IMR-90 (cell line): ENCODE measurements around the gene FKRP. TPM values are rescaled to one million over a fixed set of nuclear protein-coding genes. Genes with fewer than 3 reads are reported as not detected.
A peak's percentile ranks its signal among the peaks of the same experiment; 100 is the strongest.

Source experiments
- ATAC-seq: fragments of 200-7000 bp; cut with Tn5 transposase; 2 replicates; pipeline ENCODE4 v1.9.1; 2020; ENCODE audit warnings: low read depth, mild to moderate bottlenecking, moderate library complexity
- BruUV-seq: library from RNA; stranded (reverse); fragments of 400-500 nt; replicated peaks from 2 replicates; lab custom pipeline; 2021; lab: Mats Ljungman, UMichigan
- CTCF ChIA-PET: fragments of 300-600 bp; formaldehyde crosslinking; extraction: SDS; loops from one replicate; lab custom pipeline; 2021; ENCODE audit warnings: antibody characterized with exemption; lab: Yijun Ruan, JAX
- POLR2A ChIA-PET: fragments of 300-600 bp; sonication (Branson Sonifier 250); formaldehyde crosslinking; loops from one replicate; lab custom pipeline; 2022; ENCODE audit warnings: antibody characterized with exemption; ENCODE audit not compliant: unreplicated experiment; lab: Charles Lee
- DNase-seq: peaks from one replicate; pipeline ENCODE4 v3.0.0; 2013
- H2AFZ ChIP-seq: replicated peaks from 2 replicates; pipeline ENCODE3; 2013; ENCODE audit warnings: low read length, mild to moderate bottlenecking; ENCODE audit not compliant: poor library complexity
- H2AK5ac ChIP-seq: 2 replicates; pipeline ENCODE4 v1.6.1; 2013; ENCODE audit warnings: low read depth, low read length, inconsistent platforms
- H2AK9ac ChIP-seq: replicated peaks from 2 replicates; pipeline ENCODE3; 2013; ENCODE audit warnings: mild to moderate bottlenecking, low read depth, low read length, moderate library complexity; ENCODE audit not compliant: poor library complexity
- H2BK120ac ChIP-seq: 2 replicates; pipeline ENCODE4 v1.6.1; 2013; ENCODE audit warnings: low read depth, low read length, inconsistent platforms
- H2BK15ac ChIP-seq: 3 replicates; pipeline ENCODE4 v1.6.1; 2013; ENCODE audit warnings: low read depth, low read length, inconsistent platforms
- H2BK20ac ChIP-seq: 2 replicates; pipeline ENCODE4 v1.6.1; 2013; ENCODE audit warnings: low read depth, mild to moderate bottlenecking, inconsistent platforms, low read length, moderate library complexity
- H2BK5ac ChIP-seq: 2 replicates; pipeline ENCODE4 v1.6.1; 2013; ENCODE audit warnings: mild to moderate bottlenecking, low read depth, low read length, inconsistent platforms; ENCODE audit not compliant: poor library complexity, severe bottlenecking
- H3K14ac ChIP-seq: replicated peaks from 2 replicates; pipeline ENCODE4 v1.6.1; 2013; ENCODE audit warnings: low read depth, low read length, inconsistent platforms
- H3K18ac ChIP-seq: 2 replicates; pipeline ENCODE4 v1.6.1; 2013; ENCODE audit warnings: low read depth, low read length, control low read depth
- H3K23ac ChIP-seq: 2 replicates; pipeline ENCODE4 v1.6.1; 2013; ENCODE audit warnings: low read depth, low read length, inconsistent platforms
- H3K27ac ChIP-seq: 2 replicates; pipeline ENCODE4 v1.5.1; 2013; ENCODE audit warnings: mild to moderate bottlenecking, control low read depth, low read length; ENCODE audit not compliant: insufficient read depth
- H3K27me3 ChIP-seq: 2 replicates; pipeline ENCODE4 v1.6.1; 2013; ENCODE audit warnings: low read length; ENCODE audit not compliant: control insufficient read depth, insufficient read depth
- H3K36me3 ChIP-seq: 2 replicates; pipeline ENCODE4 v1.6.1; 2013; ENCODE audit warnings: low read length, mixed read lengths; ENCODE audit not compliant: control insufficient read depth, insufficient read depth
- H3K4ac ChIP-seq: 2 replicates; pipeline ENCODE4 v1.6.1; 2013; ENCODE audit warnings: low read depth, low read length, inconsistent platforms
- H3K4me1 ChIP-seq: 2 replicates; pipeline ENCODE4 v1.6.1; 2013; ENCODE audit warnings: low read length, mixed read lengths; ENCODE audit not compliant: control insufficient read depth, insufficient read depth
- H3K4me2 ChIP-seq: 2 replicates; pipeline ENCODE4 v1.6.1; 2013; ENCODE audit warnings: low read depth, mild to moderate bottlenecking, control low read depth, low read length, moderate library complexity
- H3K4me3 ChIP-seq: 2 replicates; pipeline ENCODE4 v1.5.1; 2013; ENCODE audit warnings: low read depth, mild to moderate bottlenecking, control low read depth, low read length, moderate library complexity; ENCODE audit not compliant: insufficient read depth
- H3K56ac ChIP-seq: 2 replicates; pipeline ENCODE4 v1.6.1; 2013; ENCODE audit warnings: low read length, inconsistent platforms; ENCODE audit not compliant: insufficient read depth; ENCODE audit errors: extremely low read depth
- H3K79me1 ChIP-seq, 2 experiments: 2 replicates each; pipeline ENCODE4 v1.6.1; 2013; ENCODE audit warnings: low read length in 2 of 2, inconsistent platforms in 1 of 2, low read depth in 1 of 2
- H3K9ac ChIP-seq: 2 replicates; pipeline ENCODE4 v1.6.1; 2013; ENCODE audit warnings: low read depth, low read length, control low read depth
- H3K9me1 ChIP-seq: 2 replicates; pipeline ENCODE4 v1.6.1; 2013; ENCODE audit warnings: low read length, inconsistent platforms; ENCODE audit not compliant: insufficient read depth
- H3K9me3 ChIP-seq: 2 replicates; pipeline ENCODE4 v1.6.1; 2013; ENCODE audit warnings: low read length; ENCODE audit not compliant: control insufficient read depth, insufficient read depth
- H4K20me1 ChIP-seq: 2 replicates; pipeline ENCODE4 v1.6.1; 2013; ENCODE audit warnings: low read length, inconsistent platforms; ENCODE audit not compliant: insufficient read depth
- H4K5ac ChIP-seq: 2 replicates; pipeline ENCODE4 v1.6.1; 2013; ENCODE audit warnings: mild to moderate bottlenecking, low read depth, low read length, control low read depth
- H4K8ac ChIP-seq, 2 experiments: 2 replicates each; pipeline ENCODE4 v1.6.1; 2013; ENCODE audit warnings: low read depth in 2 of 2, low read length in 2 of 2, control low read depth in 1 of 2, inconsistent platforms in 1 of 2
- H4K91ac ChIP-seq: 2 replicates; pipeline ENCODE4 v1.6.1; 2013; ENCODE audit warnings: low read depth, low read length, inconsistent platforms; ENCODE audit not compliant: insufficient read depth
- BHLHE40 ChIP-seq: fragments of 150-350 bp; IDR thresholded peaks from 2 replicates; pipeline ENCODE4 v1.6.1; 2016; ENCODE audit warnings: mild to moderate bottlenecking, low read depth, low read length
- CEBPB ChIP-seq: IDR thresholded peaks from 2 replicates; pipeline ENCODE4 v1.6.1; 2012; ENCODE audit warnings: low read depth, low read length, improper control_type of control experiment
- CHD1 ChIP-seq: IDR thresholded peaks from 2 replicates; pipeline ENCODE4 v1.6.1; 2012; ENCODE audit warnings: low read depth, low read length, improper control_type of control experiment
- FOS ChIP-seq: fragments of 150-350 bp; IDR thresholded peaks from 2 replicates; pipeline ENCODE4 v1.6.1; 2016; ENCODE audit warnings: low read depth, low read length
- MAFK ChIP-seq: IDR thresholded peaks from 2 replicates; pipeline ENCODE4 v1.6.1; 2012; ENCODE audit warnings: low read depth, low read length, improper control_type of control experiment
- MAZ ChIP-seq: IDR thresholded peaks from 2 replicates; pipeline ENCODE4 v1.6.1; 2012; ENCODE audit warnings: low read depth, mild to moderate bottlenecking, low read length, improper control_type of control experiment, moderate library complexity, borderline replicate concordance
- MXI1 ChIP-seq: IDR thresholded peaks from 2 replicates; pipeline ENCODE4 v1.6.1; 2012; ENCODE audit warnings: low read depth, mild to moderate bottlenecking, low read length, moderate library complexity, borderline replicate concordance
- NFE2L2 ChIP-seq: fragments of 150-350 bp; IDR thresholded peaks from 2 replicates; pipeline ENCODE4 v1.6.1; 2016; ENCODE audit warnings: low read depth, mild to moderate bottlenecking, low read length
- POLR2A ChIP-seq: IDR thresholded peaks from 2 replicates; pipeline ENCODE4 v1.6.1; 2012; ENCODE audit warnings: mild to moderate bottlenecking, low read depth, low read length
- RAD21 ChIP-seq: IDR thresholded peaks from 2 replicates; pipeline ENCODE4 v1.6.1; 2012; ENCODE audit warnings: low read length, improper control_type of control experiment
- RCOR1 ChIP-seq: IDR thresholded peaks from 2 replicates; pipeline ENCODE4 v1.6.1; 2012; ENCODE audit warnings: mild to moderate bottlenecking, low read length, improper control_type of control experiment; ENCODE audit not compliant: insufficient replicate concordance
- RFX5 ChIP-seq: IDR thresholded peaks from 2 replicates; pipeline ENCODE4 v1.8.0; 2012; ENCODE audit warnings: low read depth, mild to moderate bottlenecking, low read length, moderate library complexity
- SMC3 ChIP-seq: fragments of 150-350 bp; IDR thresholded peaks from 2 replicates; pipeline ENCODE4 v1.6.1; 2016; ENCODE audit warnings: low read depth, mild to moderate bottlenecking, antibody characterized with exemption, low read length, moderate library complexity
- WGBS, 2 experiments: methylation state at CpG; one replicate each; pipeline versions ENCODE4 v1.1.5 to v1.1.7; 2013; ENCODE audit warnings: missing lambda C conversion rate in 2 of 2; ENCODE audit not compliant: insufficient read length in 1 of 2; ENCODE audit errors: extremely low coverage in 2 of 2; 5-methylcytosine and 5-hydroxymethylcytosine counted together
- dilution Hi-C: fragments of 300-500 bp; cut with HindIII; formaldehyde crosslinking; loops from one replicate; pipeline ENCODE4 v1.14.3; 2018; ENCODE audit warnings: low sequenced_read_pairs; ENCODE audit not compliant: unreplicated experiment
- in situ Hi-C: fragments of 300-500 bp; cut with MboI; formaldehyde crosslinking; loops from 3 replicates; pipeline ENCODE4 v1.14.3; 2019; ENCODE audit warnings: low sequenced_read_pairs, inconsistent platforms, mixed read lengths
- intact Hi-C: fragments of 100-400 bp; cut with micrococcal nuclease; formaldehyde crosslinking; loops from 2 replicates; pipeline ENCODE4 v1.10.0; 2022
- polyA plus RNA-seq, 3 experiments: library from polyadenylated mRNA; depleted of rRNA; stranded (reverse); fragments of >200 nt; gene quantifications; 2 replicates each; pipeline ENCODE4 v1.2.3, GENCODE V29; 2012; ENCODE audit warnings: low replicate concordance in 1 of 3
- total RNA-seq: library from RNA; depleted of rRNA; stranded (reverse); fragments of >200 nt; gene quantifications from 2 replicates; pipeline ENCODE4 v1.2.3, GENCODE V29; 2012
- TF ChIP-seq, protein P1 (sequence below): conservative IDR thresholded peaks from 2 replicates; pipeline ENCODE4 v1.5.1; 2012; ENCODE audit warnings: mild to moderate bottlenecking, low read depth, low read length, improper control_type of control experiment
- TF ChIP-seq, protein P2 (sequence below): fragments of 150-350 bp; IDR thresholded peaks from 2 replicates; pipeline ENCODE4 v1.6.1; 2016; ENCODE audit warnings: low read depth, mild to moderate bottlenecking, low read length, moderate library complexity, borderline replicate concordance
- TF ChIP-seq, protein P3 (sequence below): fragments of 150-350 bp; IDR thresholded peaks from 2 replicates; pipeline ENCODE4 v1.6.1; 2017; ENCODE audit warnings: mild to moderate bottlenecking, antibody characterized with exemption, low read length, low read depth

FKRP gene
- total and polyA plus RNA-seq, 2 of the 4 experiments (the other 2 are of a cell fraction): 6.1 to 25.3 TPM

DNA sequence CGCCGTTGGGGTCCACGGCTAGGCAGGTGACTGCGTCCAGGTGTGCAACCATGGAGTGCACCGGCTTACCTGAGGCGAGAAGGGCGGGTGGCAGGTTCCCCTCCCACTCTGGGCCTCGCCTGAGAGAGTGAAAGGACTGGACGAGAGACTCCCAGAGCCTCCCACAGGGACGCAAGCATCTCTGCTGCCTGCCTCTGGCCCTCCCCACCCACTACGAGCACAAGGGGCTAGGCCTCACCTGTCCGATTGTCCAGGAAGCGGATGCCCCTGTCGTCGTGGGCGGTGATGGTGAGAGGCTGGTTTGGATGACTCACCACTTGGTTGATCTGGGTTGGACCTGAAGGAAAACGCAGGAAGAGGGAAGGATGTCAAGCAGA, 23.9 kb upstream of the FKRP start:
- H3K23ac ChIP-seq: no peak overlapping the region
- no peak overlapping the region for H4K8ac ChIP-seq
- H2BK120ac ChIP-seq: no peak overlapping the region
- H2BK15ac ChIP-seq: no peak overlapping the region
- H4K91ac ChIP-seq: no peak overlapping the region
- H4K5ac ChIP-seq: no peak overlapping the region
- H3K18ac ChIP-seq: no peak overlapping the region
- H2AK5ac ChIP-seq: no peak overlapping the region
- CTCF ChIA-PET: no interaction called here
- ATAC-seq (no peak), DNase-seq (no peak)
- H3K27me3 ChIP-seq: no peaks in the 10 kb centered on the region
- peaks cover 12 to 45% of the 10 kb centered on the region in 2 experiments for H3K79me1 ChIP-seq
- H3K14ac ChIP-seq: no peak overlapping the region
- intact Hi-C loops: no loop called here
- H3K4me2 ChIP-seq: no peak overlapping the region
- H3K27ac ChIP-seq: no peak overlapping the region
- H3K9me1 ChIP-seq: no peaks in the 10 kb centered on the region
- H4K20me1 ChIP-seq: peaks cover 9% of the 10 kb centered on the region; the same call in 1 of the 2 replicates
- 100% methylated on average over 8 of the region's 17 CpGs; no CpG with 5 or more reads in 1 of the 2 experiments for WGBS, 2 experiments
- no peak overlapping the region for H3K4me3 ChIP-seq
- BruUV-seq: no TSS peak
- peaks cover 67% of the 10 kb centered on the region for H3K36me3 ChIP-seq
- dilution Hi-C loops: no loop called here
- no peak overlapping the region for H3K4ac ChIP-seq
- peak overlapping the region; percentile 13 for H2AK9ac ChIP-seq
- no peak overlapping the region for H2BK20ac ChIP-seq
- no peak overlapping the region for H3K9ac ChIP-seq
- POLR2A ChIA-PET: no interaction called here
- no peak overlapping the region for H3K56ac ChIP-seq
- H2AFZ ChIP-seq: no peak overlapping the region
- TF ChIP-seq MAFK: no peak
- no peak for TF ChIP-seq MXI1
- no peak for TF ChIP-seq RCOR1
- no peak for TF ChIP-seq RFX5
- TF ChIP-seq, protein P1, sequence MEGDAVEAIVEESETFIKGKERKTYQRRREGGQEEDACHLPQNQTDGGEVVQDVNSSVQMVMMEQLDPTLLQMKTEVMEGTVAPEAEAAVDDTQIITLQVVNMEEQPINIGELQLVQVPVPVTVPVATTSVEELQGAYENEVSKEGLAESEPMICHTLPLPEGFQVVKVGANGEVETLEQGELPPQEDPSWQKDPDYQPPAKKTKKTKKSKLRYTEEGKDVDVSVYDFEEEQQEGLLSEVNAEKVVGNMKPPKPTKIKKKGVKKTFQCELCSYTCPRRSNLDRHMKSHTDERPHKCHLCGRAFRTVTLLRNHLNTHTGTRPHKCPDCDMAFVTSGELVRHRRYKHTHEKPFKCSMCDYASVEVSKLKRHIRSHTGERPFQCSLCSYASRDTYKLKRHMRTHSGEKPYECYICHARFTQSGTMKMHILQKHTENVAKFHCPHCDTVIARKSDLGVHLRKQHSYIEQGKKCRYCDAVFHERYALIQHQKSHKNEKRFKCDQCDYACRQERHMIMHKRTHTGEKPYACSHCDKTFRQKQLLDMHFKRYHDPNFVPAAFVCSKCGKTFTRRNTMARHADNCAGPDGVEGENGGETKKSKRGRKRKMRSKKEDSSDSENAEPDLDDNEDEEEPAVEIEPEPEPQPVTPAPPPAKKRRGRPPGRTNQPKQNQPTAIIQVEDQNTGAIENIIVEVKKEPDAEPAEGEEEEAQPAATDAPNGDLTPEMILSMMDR: no peak
- TF ChIP-seq RAD21: no peak
- TF ChIP-seq CEBPB: no peak
- TF ChIP-seq, protein P2, sequence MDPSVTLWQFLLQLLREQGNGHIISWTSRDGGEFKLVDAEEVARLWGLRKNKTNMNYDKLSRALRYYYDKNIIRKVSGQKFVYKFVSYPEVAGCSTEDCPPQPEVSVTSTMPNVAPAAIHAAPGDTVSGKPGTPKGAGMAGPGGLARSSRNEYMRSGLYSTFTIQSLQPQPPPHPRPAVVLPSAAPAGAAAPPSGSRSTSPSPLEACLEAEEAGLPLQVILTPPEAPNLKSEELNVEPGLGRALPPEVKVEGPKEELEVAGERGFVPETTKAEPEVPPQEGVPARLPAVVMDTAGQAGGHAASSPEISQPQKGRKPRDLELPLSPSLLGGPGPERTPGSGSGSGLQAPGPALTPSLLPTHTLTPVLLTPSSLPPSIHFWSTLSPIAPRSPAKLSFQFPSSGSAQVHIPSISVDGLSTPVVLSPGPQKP: no peak
- no peak for TF ChIP-seq POLR2A
- TF ChIP-seq FOS: no peak
- no peak for TF ChIP-seq SMC3
- no peak for TF ChIP-seq NFE2L2
- TF ChIP-seq, protein P3, sequence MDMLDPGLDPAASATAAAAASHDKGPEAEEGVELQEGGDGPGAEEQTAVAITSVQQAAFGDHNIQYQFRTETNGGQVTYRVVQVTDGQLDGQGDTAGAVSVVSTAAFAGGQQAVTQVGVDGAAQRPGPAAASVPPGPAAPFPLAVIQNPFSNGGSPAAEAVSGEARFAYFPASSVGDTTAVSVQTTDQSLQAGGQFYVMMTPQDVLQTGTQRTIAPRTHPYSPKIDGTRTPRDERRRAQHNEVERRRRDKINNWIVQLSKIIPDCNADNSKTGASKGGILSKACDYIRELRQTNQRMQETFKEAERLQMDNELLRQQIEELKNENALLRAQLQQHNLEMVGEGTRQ: no peak
- TF ChIP-seq BHLHE40: no peak
- no peak for TF ChIP-seq CHD1
- TF ChIP-seq MAZ: no peak
- in situ Hi-C loops: no loop called here
- peaks cover 2% of the 10 kb centered on the region; the same call in 1 of the 2 replicates for H3K4me1 ChIP-seq
- no peaks in the 10 kb centered on the region for H3K9me3 ChIP-seq
- H2BK5ac ChIP-seq: no peak overlapping the region
